Measurements from ENCODE around the gene MGP. TPM values are rescaled to one million over a fixed set of nuclear protein-coding genes. Genes with fewer than 3 reads are reported as not detected.

Gene MGP
- total and polyA plus RNA-seq, 2 donors (not counting 1 experiment from before 2014, with no cell fraction given) = 0.39 to 0.81 TPM

DNA sequence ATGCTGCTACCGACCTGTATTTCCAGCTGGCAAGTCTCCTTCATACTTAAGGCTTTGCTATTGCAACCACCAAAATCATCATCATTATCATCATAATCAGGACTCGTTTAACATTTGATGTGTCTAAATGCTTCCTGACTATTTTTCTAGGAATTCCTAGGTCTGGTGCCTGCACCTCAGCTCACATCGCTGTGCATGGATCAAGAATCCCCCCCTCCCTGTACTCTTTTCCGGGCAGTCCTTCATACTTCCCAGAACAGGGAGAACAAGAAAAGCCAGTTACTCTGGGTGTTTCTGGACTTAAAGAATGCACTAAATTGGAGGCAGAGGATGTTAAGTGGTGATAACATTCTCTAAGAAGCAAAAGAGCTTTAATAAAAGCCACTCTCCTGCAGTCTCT is 43.3 kb upstream of the MGP start:
- H3K27ac ChIP-seq (ENCODE audit: low read length in 2 of 2) = no peak overlapping the region
- no peaks in the 10 kb centered on the region for H3K27me3 Mint-ChIP-seq
- no peak overlapping the region for H3K27ac Mint-ChIP-seq
- no peak for TF ChIP-seq EZH2 (IDR thresholded peaks at IDR 0.05; ENCODE audit: borderline replicate concordance, insufficient read depth, low read depth, low read length, poor library complexity, severe bottlenecking)
- TF ChIP-seq, protein P1, sequence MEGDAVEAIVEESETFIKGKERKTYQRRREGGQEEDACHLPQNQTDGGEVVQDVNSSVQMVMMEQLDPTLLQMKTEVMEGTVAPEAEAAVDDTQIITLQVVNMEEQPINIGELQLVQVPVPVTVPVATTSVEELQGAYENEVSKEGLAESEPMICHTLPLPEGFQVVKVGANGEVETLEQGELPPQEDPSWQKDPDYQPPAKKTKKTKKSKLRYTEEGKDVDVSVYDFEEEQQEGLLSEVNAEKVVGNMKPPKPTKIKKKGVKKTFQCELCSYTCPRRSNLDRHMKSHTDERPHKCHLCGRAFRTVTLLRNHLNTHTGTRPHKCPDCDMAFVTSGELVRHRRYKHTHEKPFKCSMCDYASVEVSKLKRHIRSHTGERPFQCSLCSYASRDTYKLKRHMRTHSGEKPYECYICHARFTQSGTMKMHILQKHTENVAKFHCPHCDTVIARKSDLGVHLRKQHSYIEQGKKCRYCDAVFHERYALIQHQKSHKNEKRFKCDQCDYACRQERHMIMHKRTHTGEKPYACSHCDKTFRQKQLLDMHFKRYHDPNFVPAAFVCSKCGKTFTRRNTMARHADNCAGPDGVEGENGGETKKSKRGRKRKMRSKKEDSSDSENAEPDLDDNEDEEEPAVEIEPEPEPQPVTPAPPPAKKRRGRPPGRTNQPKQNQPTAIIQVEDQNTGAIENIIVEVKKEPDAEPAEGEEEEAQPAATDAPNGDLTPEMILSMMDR (IDR thresholded peaks at IDR 0.05) = no peak
- no peaks in the 10 kb centered on the region for H3K79me2 ChIP-seq (ENCODE audit: control insufficient read depth, insufficient read depth, low read length)
- H3K4me3 Mint-ChIP-seq = no peak overlapping the region
- H3K36me3 ChIP-seq (replicated peaks in 1 of 2; ENCODE audit: control extremely low read depth in 1 of 2, control insufficient read depth in 1 of 2, extremely low read depth in 1 of 2, insufficient read depth in 2 of 2, low read length in 1 of 2) = peaks cover 10 to 26% of the 10 kb centered on the region in 2 experiments
- no peak overlapping the region for H3K9ac ChIP-seq (ENCODE audit: low read length)
- H4K20me1 ChIP-seq (ENCODE audit: control insufficient read depth, insufficient read depth, low read length, poor library complexity, severe bottlenecking) = no peaks in the 10 kb centered on the region
- H3K9me3 ChIP-seq (ENCODE audit: control extremely low read depth in 1 of 3, control insufficient read depth in 2 of 3, insufficient read depth in 1 of 3, low read length in 2 of 3) = no peaks in the 10 kb centered on the region
- ChIA-PET CTCF (interaction anchor here (1.0 to 1.6 kb wide), 3 partner anchors 9 to 83 kb away, joined by 3 to 5 read pairs (median 4); partner anchors contain the start of gene ERP27), POLR2A (no interaction called here)
- no peak overlapping the region for H3K4me3 ChIP-seq (ENCODE audit: control extremely low read depth in 1 of 5, extremely low read depth in 1 of 5, insufficient read depth in 1 of 5, low read depth in 2 of 5, low read length in 4 of 5)
- peaks cover 4% of the 10 kb centered on the region for H3K4me1 Mint-ChIP-seq
- H3K9me3 Mint-ChIP-seq (ENCODE audit: insufficient read depth) = no peaks in the 10 kb centered on the region
- DNase-seq (no peak), ATAC-seq (ENCODE audit: low read depth) (no peak)
- intact Hi-C loops (cut with micrococcal nuclease) = no loop called here
- H3K27me3 ChIP-seq (replicated peaks in 1 of 4; ENCODE audit: control extremely low read depth in 1 of 4, control insufficient read depth in 3 of 4, insufficient read depth in 4 of 4, low read length in 3 of 4) = no peaks in the 10 kb centered on the region
- H2AFZ ChIP-seq (ENCODE audit: insufficient read depth, low read depth, low read length, poor library complexity, severe bottlenecking) = no peak overlapping the region
- H3K4me2 ChIP-seq (replicated peaks; ENCODE audit: low read depth, low read length, poor library complexity, severe bottlenecking) = no peak overlapping the region
- H3K4me1 ChIP-seq (ENCODE audit: control insufficient read depth in 2 of 2, insufficient read depth in 2 of 2, low read length in 2 of 2) = no peaks in the 10 kb centered on the region
- 92% methylated on average over 2 of the region's 4 CpGs for WGBS (ENCODE audit: insufficient coverage)

DNA sequence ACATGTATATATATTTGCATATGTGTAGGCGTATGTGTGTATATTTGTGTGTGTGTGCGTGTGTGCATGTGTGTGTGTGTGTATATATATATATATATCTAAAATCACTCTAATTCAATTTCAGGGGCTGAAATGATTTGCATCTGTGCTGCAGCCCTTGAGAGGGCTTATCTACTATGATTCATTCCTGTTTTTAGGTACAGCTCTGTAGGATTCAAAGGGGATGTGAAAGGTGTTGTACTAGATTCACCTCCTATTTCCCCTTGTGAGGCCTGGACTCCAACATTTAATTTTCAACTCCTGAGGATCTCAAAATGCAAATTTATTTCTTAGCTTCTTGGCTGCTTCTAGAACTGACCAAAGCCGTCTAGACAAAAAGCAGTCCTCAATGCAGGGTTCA is 41.6 kb upstream of the MGP start:
- CTCF ChIA-PET = no interaction called here
- no peaks in the 10 kb centered on the region for H4K20me1 ChIP-seq (ENCODE audit: control insufficient read depth, insufficient read depth, low read length, poor library complexity, severe bottlenecking)
- H3K9ac ChIP-seq (ENCODE audit: low read length) = no peak overlapping the region
- WGBS (ENCODE audit: insufficient coverage) = no CpG with 5 or more reads among the region's 3 CpGs
- ATAC-seq (ENCODE audit: low read depth) = no peak
- Mint-ChIP-seq H3K27me3 (no peaks in the 10 kb centered on the region), H3K4me3 (no peak overlapping the region), H3K9me3 (ENCODE audit: insufficient read depth) (no peaks in the 10 kb centered on the region), H3K4me1 (peaks cover 4% of the 10 kb centered on the region), H3K27ac (no peak overlapping the region)
- no peaks in the 10 kb centered on the region for H3K4me1 ChIP-seq (ENCODE audit: control insufficient read depth in 2 of 2, insufficient read depth in 2 of 2, low read length in 2 of 2)
- H3K27ac ChIP-seq (ENCODE audit: low read length in 2 of 2) = no peak overlapping the region
- intact Hi-C loops (cut with micrococcal nuclease) = no loop called here
- H3K79me2 ChIP-seq (ENCODE audit: control insufficient read depth, insufficient read depth, low read length) = no peaks in the 10 kb centered on the region
- POLR2A ChIA-PET = interaction anchor here (0.6 kb wide), 1 partner anchor 57 kb away, joined by 6 read pairs; no protein-coding TSS in a partner anchor
- DNase-seq = no peak
- H3K4me3 ChIP-seq (ENCODE audit: control extremely low read depth in 1 of 5, extremely low read depth in 1 of 5, insufficient read depth in 1 of 5, low read depth in 2 of 5, low read length in 4 of 5) = no peak overlapping the region
- H3K4me2 ChIP-seq (replicated peaks; ENCODE audit: low read depth, low read length, poor library complexity, severe bottlenecking) = no peak overlapping the region
- H3K36me3 ChIP-seq (replicated peaks in 1 of 2; ENCODE audit: control extremely low read depth in 1 of 2, control insufficient read depth in 1 of 2, extremely low read depth in 1 of 2, insufficient read depth in 2 of 2, low read length in 1 of 2) = peaks cover 3 to 10% of the 10 kb centered on the region in 2 experiments
- TF ChIP-seq, protein P1 (IDR thresholded peaks at IDR 0.05) = no peak
- no peak for TF ChIP-seq EZH2 (IDR thresholded peaks at IDR 0.05; ENCODE audit: borderline replicate concordance, insufficient read depth, low read depth, low read length, poor library complexity, severe bottlenecking)
- no peaks in the 10 kb centered on the region for H3K27me3 ChIP-seq (replicated peaks in 1 of 4; ENCODE audit: control extremely low read depth in 1 of 4, control insufficient read depth in 3 of 4, insufficient read depth in 4 of 4, low read length in 3 of 4)
- H3K9me3 ChIP-seq (ENCODE audit: control extremely low read depth in 1 of 3, control insufficient read depth in 2 of 3, insufficient read depth in 1 of 3, low read length in 2 of 3) = peaks cover 0 to 3% (median 1%) of the 10 kb centered on the region in 3 donors
- no peak overlapping the region for H2AFZ ChIP-seq (ENCODE audit: insufficient read depth, low read depth, low read length, poor library complexity, severe bottlenecking)

Data from B cell (primary cell).